ENCODE results near the gene SF3B3. TPM values are rescaled to one million over a fixed set of nuclear protein-coding genes. Genes with fewer than 3 reads are reported as not detected.

The SF3B3 gene
- total RNA-seq, 1 donor from 2014 or later, result 91.3 TPM

DNA sequence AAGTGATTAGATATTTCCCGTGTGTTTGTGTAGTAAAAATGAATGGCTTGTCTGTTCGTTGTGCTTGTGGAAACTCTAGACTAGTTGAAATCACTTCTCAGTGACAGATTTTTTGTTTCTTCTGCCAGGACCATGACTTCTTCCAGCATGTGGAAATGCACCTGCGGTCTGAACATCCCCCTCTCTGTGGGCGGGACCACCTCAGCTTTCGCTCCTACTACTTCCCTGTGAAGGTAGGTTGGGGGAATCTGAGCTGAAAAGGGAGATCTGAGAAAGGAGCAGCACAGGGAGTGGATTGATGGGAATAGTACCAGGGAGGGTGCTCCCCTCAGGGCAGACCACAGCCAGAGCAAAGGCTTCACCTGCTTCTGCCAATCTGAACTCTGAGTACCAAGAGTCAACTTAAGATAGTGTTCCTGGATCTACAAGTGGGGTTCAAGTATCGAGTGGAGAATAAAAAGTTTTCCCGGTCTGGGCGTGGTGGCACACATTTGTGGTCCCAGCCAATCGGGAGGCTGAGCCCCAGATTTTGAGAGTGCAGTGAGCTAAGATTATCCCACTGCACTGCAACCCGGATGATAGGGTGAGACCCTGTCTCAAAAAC, 47.5 kb downstream of the SF3B3 start:
- Histone ChIP-seq H3K4me3 (no peak overlapping the region), H3K9me3 (no peaks in the 10 kb centered on the region), H3K36me3 (peaks cover 5 to 76% of the 10 kb centered on the region in 2 donors), H3K27ac (no peak overlapping the region), H3K4me1 (peaks cover 37% of the 10 kb centered on the region), H3K27me3 (no peaks in the 10 kb centered on the region)
- no peak for DNase-seq (ENCODE audit: extremely low spot score in 2 of 2)
- TF ChIP-seq, protein P1, sequence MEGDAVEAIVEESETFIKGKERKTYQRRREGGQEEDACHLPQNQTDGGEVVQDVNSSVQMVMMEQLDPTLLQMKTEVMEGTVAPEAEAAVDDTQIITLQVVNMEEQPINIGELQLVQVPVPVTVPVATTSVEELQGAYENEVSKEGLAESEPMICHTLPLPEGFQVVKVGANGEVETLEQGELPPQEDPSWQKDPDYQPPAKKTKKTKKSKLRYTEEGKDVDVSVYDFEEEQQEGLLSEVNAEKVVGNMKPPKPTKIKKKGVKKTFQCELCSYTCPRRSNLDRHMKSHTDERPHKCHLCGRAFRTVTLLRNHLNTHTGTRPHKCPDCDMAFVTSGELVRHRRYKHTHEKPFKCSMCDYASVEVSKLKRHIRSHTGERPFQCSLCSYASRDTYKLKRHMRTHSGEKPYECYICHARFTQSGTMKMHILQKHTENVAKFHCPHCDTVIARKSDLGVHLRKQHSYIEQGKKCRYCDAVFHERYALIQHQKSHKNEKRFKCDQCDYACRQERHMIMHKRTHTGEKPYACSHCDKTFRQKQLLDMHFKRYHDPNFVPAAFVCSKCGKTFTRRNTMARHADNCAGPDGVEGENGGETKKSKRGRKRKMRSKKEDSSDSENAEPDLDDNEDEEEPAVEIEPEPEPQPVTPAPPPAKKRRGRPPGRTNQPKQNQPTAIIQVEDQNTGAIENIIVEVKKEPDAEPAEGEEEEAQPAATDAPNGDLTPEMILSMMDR (IDR thresholded peaks at IDR 0.05), result no peak
- TF ChIP-seq POLR2A (IDR thresholded peaks at IDR 0.05) (no peak), POLR2AphosphoS5 (IDR thresholded peaks at IDR 0.05; ENCODE audit: insufficient read depth in 1 of 2, low read depth in 1 of 2) (no peak)
- intact Hi-C loops (cut with DNase I), result no loop called here

DNA sequence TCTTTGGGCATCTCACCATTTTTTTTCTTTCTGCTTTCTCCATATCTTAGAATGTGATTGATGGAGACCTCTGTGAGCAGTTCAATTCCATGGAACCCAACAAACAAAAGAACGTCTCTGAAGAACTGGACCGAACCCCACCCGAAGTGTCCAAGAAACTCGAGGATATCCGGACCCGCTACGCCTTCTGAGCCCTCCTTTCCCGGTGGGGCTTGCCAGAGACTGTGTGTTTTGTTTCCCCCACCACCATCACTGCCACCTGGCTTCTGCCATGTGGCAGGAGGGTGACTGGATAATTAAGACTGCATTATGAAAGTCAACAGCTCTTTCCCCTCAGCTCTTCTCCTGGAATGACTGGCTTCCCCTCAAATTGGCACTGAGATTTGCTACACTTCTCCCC, 48.0 kb downstream of the SF3B3 start:
- H3K27ac ChIP-seq, result peak overlapping the region; percentile 79
- no peaks in the 10 kb centered on the region for H3K9me3 ChIP-seq
- TF ChIP-seq, protein P1 (IDR thresholded peaks at IDR 0.05), result no peak
- TF ChIP-seq POLR2A (IDR thresholded peaks at IDR 0.05) (no peak), POLR2AphosphoS5 (IDR thresholded peaks at IDR 0.05; ENCODE audit: insufficient read depth in 1 of 2, low read depth in 1 of 2) (no peak)
- DNase-seq (ENCODE audit: extremely low spot score in 2 of 2), result no peak
- H3K4me3 ChIP-seq, result no peak overlapping the region
- H3K27me3 ChIP-seq, result no peaks in the 10 kb centered on the region
- H3K36me3 ChIP-seq, result peaks cover 5 to 70% of the 10 kb centered on the region in 2 donors
- peaks cover 42% of the 10 kb centered on the region for H3K4me1 ChIP-seq
- intact Hi-C loops (cut with DNase I), result no loop called here

DNA sequence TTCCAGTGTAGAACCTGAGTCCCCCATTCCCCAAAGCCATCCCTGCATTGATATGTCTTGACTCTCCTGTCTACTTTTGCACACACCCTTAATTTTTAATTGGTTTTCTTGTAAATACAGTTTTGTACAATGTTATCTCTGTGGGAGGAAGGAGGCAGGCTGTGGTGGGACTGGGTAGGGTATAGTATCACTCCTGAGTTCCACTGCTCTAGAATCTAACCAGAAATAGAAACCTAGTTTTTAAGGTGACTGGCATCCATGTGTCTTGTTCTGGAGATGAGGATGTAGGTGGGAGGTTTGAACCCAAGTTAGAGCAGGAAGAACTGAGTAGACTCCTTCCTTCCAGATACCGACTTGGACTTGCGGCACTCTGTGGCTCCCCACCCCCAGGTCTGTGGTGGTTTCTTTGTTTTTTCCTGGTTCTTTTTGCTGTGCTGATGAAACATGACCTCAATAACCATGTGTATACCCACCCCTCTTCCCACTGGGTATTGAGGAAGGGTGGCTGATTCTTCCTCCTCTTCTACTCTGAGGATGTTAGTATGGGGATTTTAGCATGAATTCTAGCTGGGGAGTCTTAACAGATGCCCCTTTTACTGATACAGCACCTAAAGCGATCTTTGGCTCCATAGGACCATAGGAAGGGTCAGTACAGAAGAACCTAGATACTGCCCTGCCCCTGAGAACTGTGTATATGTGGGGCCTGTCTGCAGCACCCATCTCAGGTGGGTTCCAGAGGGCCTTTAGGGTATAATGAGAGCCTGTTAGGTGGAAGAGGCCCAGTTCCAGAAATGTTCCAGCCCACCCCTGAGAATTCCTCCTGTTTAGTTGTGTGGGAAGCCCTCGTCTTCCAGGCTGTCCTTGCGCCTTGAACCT, 48.7 kb downstream of the SF3B3 start:
- intact Hi-C loops (cut with DNase I), result no loop called here
- no peak for TF ChIP-seq POLR2A (IDR thresholded peaks at IDR 0.05)
- TF ChIP-seq POLR2AphosphoS5 (IDR thresholded peaks at IDR 0.05; ENCODE audit: insufficient read depth in 1 of 2, low read depth in 1 of 2), result no peak
- TF ChIP-seq, protein P1 (IDR thresholded peaks at IDR 0.05), result no peak
- H3K36me3 ChIP-seq, result peaks cover 5 to 64% of the 10 kb centered on the region in 2 donors
- H3K27me3 ChIP-seq, result no peaks in the 10 kb centered on the region
- no peak for DNase-seq (ENCODE audit: extremely low spot score in 2 of 2)
- H3K9me3 ChIP-seq, result no peaks in the 10 kb centered on the region
- H3K4me1 ChIP-seq, result peaks cover 49% of the 10 kb centered on the region
- H3K27ac ChIP-seq, result peak overlapping the region; percentile 79
- H3K4me3 ChIP-seq, result no peak overlapping the region

DNA sequence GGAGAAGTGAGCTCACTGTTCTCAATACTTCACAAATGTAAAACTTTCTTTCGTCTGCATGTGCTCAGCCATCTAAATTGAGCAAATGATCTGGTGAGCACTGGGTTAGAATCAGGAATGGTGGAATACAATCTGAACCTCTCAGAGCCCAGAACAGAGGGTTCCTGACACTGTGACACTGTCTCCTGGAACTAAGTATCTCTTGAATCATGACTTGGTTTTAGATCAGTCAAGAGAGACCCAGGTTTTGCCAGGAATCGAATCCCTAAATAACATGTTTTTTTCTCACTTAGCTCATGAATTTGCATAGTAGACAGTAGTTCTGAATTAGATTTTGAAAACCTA, 49.3 kb downstream of the SF3B3 start:
- TF ChIP-seq, protein P1 (IDR thresholded peaks at IDR 0.05), result no peak
- TF ChIP-seq POLR2A (IDR thresholded peaks at IDR 0.05), result no peak
- no peak for TF ChIP-seq POLR2AphosphoS5 (IDR thresholded peaks at IDR 0.05; ENCODE audit: insufficient read depth in 1 of 2, low read depth in 1 of 2)
- no peaks in the 10 kb centered on the region for H3K27me3 ChIP-seq
- H3K4me3 ChIP-seq, result no peak overlapping the region
- H3K36me3 ChIP-seq, result peaks cover 1 to 58% of the 10 kb centered on the region in 2 donors
- intact Hi-C loops (cut with DNase I), result no loop called here
- no peaks in the 10 kb centered on the region for H3K9me3 ChIP-seq
- peak overlapping the region; percentile 79 for H3K27ac ChIP-seq
- no peak for DNase-seq (ENCODE audit: extremely low spot score in 2 of 2)
- H3K4me1 ChIP-seq, result peaks cover 53% of the 10 kb centered on the region

Data from vagina (tissue), 2 donors.